Astrocyte of the cerebellum (primary cell): ENCODE results near the gene FGFRL1.
"Not testable (repeated sequence)": the region's sequence is repeated elsewhere in the genome, so short reads cannot be mapped to it uniquely, and the experiment has no call there.

Source experiments
- DNase-seq: peaks from one replicate; pipeline ENCODE4 v3.0.0-alpha.2; 2011; ENCODE audit warnings: low read depth
- H3K4me3 ChIP-seq: 2 replicates; pipeline ENCODE4 v1.5.1; 2011; ENCODE audit warnings: mild to moderate bottlenecking, low read depth, low read length, moderate library complexity
- CTCF ChIP-seq: IDR thresholded peaks from 2 replicates; pipeline ENCODE4 v1.5.1; 2012; ENCODE audit warnings: low read length, low read depth, moderate library complexity, mild to moderate bottlenecking; ENCODE audit errors: missing control alignments
- in situ Hi-C: cut with HindIII; loops from 2 replicates; pipeline ENCODE4 v1.10.0; 2017; ENCODE audit warnings: low sequenced_read_pairs

FGFRL1 gene

GRCh38 chr4:974668-975067, 36.8 kb upstream of the FGFRL1 start:
- TF ChIP-seq CTCF, result no peak
- no peak for DNase-seq
- H3K4me3 ChIP-seq, result no peak overlapping the region
- in situ Hi-C loops, result loop anchor here (5.0 kb wide), 2 partner anchors 42 to 58 kb away; partner anchors contain the start of genes GAK and TMEM175

GRCh38 chr4:976016-976415, 35.4 kb upstream of the FGFRL1 start:
- DNase-seq, H3K4me3 ChIP-seq, in situ Hi-C loops: not testable (repeated sequence)

DNA sequence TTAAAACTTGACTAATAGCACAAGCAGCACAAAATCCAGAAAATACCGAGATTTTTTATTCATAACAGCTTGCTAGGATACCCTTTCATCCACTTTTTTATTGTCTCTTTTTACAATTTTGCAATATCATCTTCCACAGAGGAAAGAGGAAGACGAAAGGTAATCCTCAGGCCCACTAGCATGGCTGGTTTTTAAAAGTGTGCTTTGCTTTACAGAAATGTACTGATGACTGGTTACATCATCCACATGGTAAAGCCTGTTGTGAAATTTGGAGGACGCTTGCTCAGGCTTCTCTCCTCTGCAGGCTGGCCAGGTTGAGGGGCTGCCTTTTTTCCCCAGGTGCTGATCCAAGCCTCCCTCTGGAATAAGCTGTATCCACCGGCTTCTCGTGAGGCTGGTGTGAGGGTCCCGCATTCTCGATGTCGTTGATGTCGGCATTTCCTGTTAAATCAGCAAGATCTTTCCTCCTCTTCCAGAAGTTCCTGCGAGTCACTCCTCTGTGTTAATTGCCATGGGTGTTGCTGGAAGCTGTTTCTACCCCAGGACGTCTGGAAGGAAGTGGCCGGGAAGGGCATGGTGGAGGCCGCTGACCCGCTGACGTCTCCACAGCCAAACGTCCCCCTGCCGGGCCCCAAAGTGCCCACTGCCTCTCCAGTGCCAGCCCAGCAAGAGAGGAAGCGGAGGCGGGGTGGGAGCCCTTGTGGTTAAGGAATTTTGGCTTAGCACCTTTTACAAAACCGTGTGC, 32.3 kb upstream of the FGFRL1 start:
- no peak for DNase-seq
- no peak for TF ChIP-seq CTCF
- in situ Hi-C loops, result no loop called here
- no peak overlapping the region for H3K4me3 ChIP-seq

- no peak overlapping the region for H3K4me3 ChIP-seq
- no peak for DNase-seq
- in situ Hi-C loops, result no loop called here
- no peak for TF ChIP-seq CTCF
Observed at GRCh38 chr4:982291-982690, 29.1 kb upstream of the FGFRL1 start.

- in situ Hi-C loops, result no loop called here
- no peak for DNase-seq
- TF ChIP-seq CTCF, result no peak
- no peak overlapping the region for H3K4me3 ChIP-seq
Observed at GRCh38 chr4:982814-983213, 28.6 kb upstream of the FGFRL1 start.

- H3K4me3 ChIP-seq, result no peak overlapping the region
- TF ChIP-seq CTCF, result no peak
- in situ Hi-C loops, result no loop called here
- no peak for DNase-seq
Observed at GRCh38 chr4:984336-985054, 26.9 kb upstream of the FGFRL1 start.
